Prostate gland (tissue), 2 donors: ENCODE data around the gene NDST1. TPM values are rescaled to one million over a fixed set of nuclear protein-coding genes. Genes with fewer than 3 reads are reported as not detected.

Source experiments
- DNase-seq: peaks from one replicate; pipeline ENCODE4 v3.0.0-alpha.2; 2019; ENCODE audit warnings: low spot score
- H3K27ac ChIP-seq, 2 donors: fragments of 200-600 bp; sonication (generic); 2 replicates each; pipeline ENCODE4 v1.5.1; 2017 to 2019
- H3K27me3 ChIP-seq: fragments of 200-600 bp; sonication (generic); replicated peaks from 2 replicates; pipeline ENCODE4 v1.5.1; 2019; ENCODE audit not compliant: insufficient read depth
- H3K36me3 ChIP-seq, 2 donors: fragments of 200-600 bp; sonication (generic); 1 replicate in 1 of 2; 2 replicates in 1 of 2; pipeline versions ENCODE4 v1.5.1 to v1.8.1; 2017 to 2019
- H3K4me1 ChIP-seq: fragments of 200-600 bp; sonication (generic); replicated peaks from 2 replicates; pipeline ENCODE4 v1.5.1; 2019
- H3K4me3 ChIP-seq, 2 donors: fragments of 200-600 bp; sonication (generic); 2 replicates each; pipeline ENCODE4 v1.5.1; 2017 to 2019
- H3K9me3 ChIP-seq: fragments of 200-600 bp; sonication (generic); 2 replicates; pipeline ENCODE4 v1.5.1; 2017
- POLR2A ChIP-seq: fragments of 450-650 bp; IDR thresholded peaks from one replicate; pipeline ENCODE4 v1.6.1; 2016; ENCODE audit warnings: antibody characterized with exemption, mild to moderate bottlenecking
- POLR2AphosphoS5 ChIP-seq: sonication (generic); formaldehyde crosslinking; IDR thresholded peaks from one replicate; pipeline ENCODE4 v1.6.1; 2017; ENCODE audit warnings: antibody characterized with exemption
- WGBS: methylation state at CpG from one replicate; pipeline ENCODE4 v1.1.5; 2018; 5-methylcytosine and 5-hydroxymethylcytosine counted together
- intact Hi-C: fragments of 100-400 bp; cut with DNase I; formaldehyde crosslinking; loops from one replicate; pipeline ENCODE4 v1.14.2; 2022
- total RNA-seq, 2 donors: library from RNA; depleted of rRNA; stranded (reverse); fragments of >200 nt; gene quantifications; one replicate each; pipeline ENCODE4 v1.1.0, GENCODE V29; 2016
- TF ChIP-seq, protein P1 (sequence below), 4 experiments: fragments of 200-600 bp in 2 of 4; fragments of 450-650 bp in 2 of 4; sonication (generic) in 2 of 4; IDR thresholded peaks; 1 replicate in 3 of 4; 2 replicates in 1 of 4; pipeline ENCODE4 v1.5.1; 2016 to 2019; ENCODE audit warnings: antibody characterized with exemption in 4 of 4, mild to moderate bottlenecking in 2 of 4, moderate library complexity in 2 of 4

NDST1 gene
- total RNA-seq, 2 donors from 2014 or later, result 65.8 to 175 TPM

DNA sequence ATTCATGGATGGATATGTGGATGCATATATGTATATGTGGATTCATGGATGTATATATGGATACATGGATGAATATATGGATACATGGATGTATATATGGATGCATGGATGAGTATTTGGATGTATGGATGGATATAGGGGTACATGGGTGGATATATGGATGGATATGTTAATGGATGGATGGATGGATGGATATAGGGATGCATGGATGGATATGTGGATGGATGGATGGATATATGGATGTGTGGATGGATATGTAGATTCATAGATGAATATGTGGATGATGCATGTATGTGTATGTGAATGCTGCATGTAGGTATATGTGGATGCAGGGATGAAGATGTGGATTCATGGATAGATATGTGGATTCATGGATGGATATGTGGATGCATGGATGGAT lies 79.1 kb downstream of the NDST1 start:
- TF ChIP-seq POLR2AphosphoS5 (no peak), POLR2A (no peak)
- TF ChIP-seq, protein P1, sequence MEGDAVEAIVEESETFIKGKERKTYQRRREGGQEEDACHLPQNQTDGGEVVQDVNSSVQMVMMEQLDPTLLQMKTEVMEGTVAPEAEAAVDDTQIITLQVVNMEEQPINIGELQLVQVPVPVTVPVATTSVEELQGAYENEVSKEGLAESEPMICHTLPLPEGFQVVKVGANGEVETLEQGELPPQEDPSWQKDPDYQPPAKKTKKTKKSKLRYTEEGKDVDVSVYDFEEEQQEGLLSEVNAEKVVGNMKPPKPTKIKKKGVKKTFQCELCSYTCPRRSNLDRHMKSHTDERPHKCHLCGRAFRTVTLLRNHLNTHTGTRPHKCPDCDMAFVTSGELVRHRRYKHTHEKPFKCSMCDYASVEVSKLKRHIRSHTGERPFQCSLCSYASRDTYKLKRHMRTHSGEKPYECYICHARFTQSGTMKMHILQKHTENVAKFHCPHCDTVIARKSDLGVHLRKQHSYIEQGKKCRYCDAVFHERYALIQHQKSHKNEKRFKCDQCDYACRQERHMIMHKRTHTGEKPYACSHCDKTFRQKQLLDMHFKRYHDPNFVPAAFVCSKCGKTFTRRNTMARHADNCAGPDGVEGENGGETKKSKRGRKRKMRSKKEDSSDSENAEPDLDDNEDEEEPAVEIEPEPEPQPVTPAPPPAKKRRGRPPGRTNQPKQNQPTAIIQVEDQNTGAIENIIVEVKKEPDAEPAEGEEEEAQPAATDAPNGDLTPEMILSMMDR (IDR thresholded peaks at IDR 0.05), result no peak
- Histone ChIP-seq H3K4me3 (no peak overlapping the region), H3K27me3 (no peaks in the 10 kb centered on the region), H3K9me3 (no peaks in the 10 kb centered on the region), H3K36me3 (no peaks in the 10 kb centered on the region), H3K4me1 (peaks cover 2% of the 10 kb centered on the region), H3K27ac (no peak overlapping the region)
- intact Hi-C loops, result no loop called here
- DNase-seq, result no peak

DNA sequence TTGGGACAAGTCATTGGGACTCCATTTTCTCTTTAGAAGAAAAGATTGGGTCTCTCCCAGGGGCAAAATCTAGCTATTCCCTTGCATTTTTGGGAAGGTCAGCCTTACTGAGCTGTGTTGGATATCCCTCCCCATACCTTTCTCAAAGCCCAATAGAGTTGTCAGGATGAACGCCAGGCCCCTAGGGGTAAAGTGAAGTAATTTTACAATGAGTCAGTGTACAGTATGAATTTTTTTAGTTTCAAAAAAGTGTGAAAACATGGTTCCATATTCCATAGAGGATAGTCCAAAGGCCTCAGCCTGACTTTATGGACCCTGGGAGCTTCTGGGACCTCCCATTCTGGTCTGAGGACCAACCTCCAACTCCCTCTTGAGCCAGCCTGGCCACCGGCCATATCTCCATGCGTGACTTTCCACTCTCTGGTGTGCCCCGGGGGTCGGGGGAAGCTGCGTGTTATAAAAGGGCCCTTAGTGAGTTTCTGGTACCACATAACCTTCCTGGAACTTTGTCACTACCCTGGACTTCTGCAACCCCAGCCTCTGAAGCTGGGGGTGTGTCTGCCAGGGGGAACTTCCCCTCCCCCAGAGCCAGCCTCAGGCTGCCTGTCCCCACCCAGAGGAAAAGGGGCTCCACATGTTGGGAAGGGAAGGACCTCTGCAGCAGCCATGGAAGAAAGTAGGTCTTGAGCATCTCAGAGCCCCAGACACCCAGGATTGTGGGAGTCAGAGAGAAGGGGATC lies 80.1 kb downstream of the NDST1 start:
- H3K4me1 ChIP-seq, result peaks cover 2% of the 10 kb centered on the region
- TF ChIP-seq POLR2A (no peak), POLR2AphosphoS5 (no peak)
- TF ChIP-seq, protein P1 (IDR thresholded peaks at IDR 0.05), result no peak
- no peak for DNase-seq
- no peaks in the 10 kb centered on the region for H3K9me3 ChIP-seq
- 67% methylated on average over 6 of the region's 6 CpGs for WGBS
- intact Hi-C loops, result no loop called here
- no peak overlapping the region for H3K27ac ChIP-seq
- H3K36me3 ChIP-seq, result no peaks in the 10 kb centered on the region
- H3K27me3 ChIP-seq, result no peaks in the 10 kb centered on the region
- H3K4me3 ChIP-seq, result no peak overlapping the region

DNA sequence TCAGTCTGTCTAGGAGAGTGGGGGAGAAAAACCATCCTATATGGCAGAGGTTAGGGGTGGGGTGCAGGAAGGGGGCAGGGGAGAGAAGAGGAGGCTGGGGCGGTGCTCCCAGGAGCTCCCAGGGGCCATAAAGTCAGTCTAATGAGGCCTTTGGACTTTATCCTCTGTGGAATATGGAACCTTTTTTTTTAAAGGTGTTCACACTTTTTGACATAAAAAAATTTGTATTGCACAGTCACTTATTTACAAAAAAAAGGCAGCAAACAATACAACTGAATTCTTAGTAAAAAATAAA lies 80.6 kb downstream of the NDST1 start:
- H3K27ac ChIP-seq, result no peak overlapping the region
- H3K4me1 ChIP-seq, result peaks cover 2% of the 10 kb centered on the region
- no peak for DNase-seq
- TF ChIP-seq POLR2A (no peak), POLR2AphosphoS5 (no peak)
- TF ChIP-seq, protein P1 (IDR thresholded peaks at IDR 0.05), result no peak
- H3K36me3 ChIP-seq, result no peaks in the 10 kb centered on the region
- WGBS, result 92% methylated on average over 1 of the region's 1 CpG
- H3K27me3 ChIP-seq, result no peaks in the 10 kb centered on the region
- H3K4me3 ChIP-seq, result no peak overlapping the region
- intact Hi-C loops, result no loop called here
- no peaks in the 10 kb centered on the region for H3K9me3 ChIP-seq

DNA sequence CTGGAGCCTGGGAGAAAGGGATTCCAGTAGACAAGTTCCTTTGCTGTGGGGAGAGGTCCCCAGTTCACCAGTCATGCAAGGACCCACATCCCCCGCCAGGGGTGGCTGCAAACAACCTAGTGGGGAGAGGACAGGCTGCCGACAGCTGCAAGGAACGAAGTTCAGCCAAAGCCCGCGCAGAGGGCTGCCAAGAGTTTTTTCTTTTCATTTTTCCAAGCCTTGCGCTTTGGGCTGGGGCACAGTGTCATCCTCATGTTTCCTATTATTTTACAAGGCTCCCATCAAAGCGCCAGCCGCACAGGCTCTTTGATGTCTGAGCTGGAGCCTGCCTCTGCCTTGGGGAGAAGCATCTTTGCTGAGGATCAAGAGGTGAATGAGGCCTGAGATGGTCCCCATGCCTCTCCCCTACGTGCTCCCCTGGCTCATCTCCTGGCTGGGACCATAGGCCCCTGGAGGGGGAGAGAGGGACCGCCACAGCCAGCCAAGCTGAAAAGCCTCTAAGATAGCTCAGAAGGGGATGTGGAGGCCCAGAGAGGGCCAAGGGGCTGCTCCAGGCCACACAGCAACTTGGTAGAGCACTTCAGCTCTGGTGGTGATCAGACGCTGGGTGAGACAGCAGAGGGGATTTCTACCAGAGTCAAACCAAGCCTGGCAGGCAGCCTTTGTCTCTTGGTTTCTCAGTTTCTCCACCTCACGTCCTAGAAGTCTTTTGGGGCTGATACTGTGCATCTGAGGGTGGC lies 82.1 kb downstream of the NDST1 start:
- no peak for DNase-seq
- WGBS, result 32% methylated on average over 12 of the region's 12 CpGs
- intact Hi-C loops, result loop anchor here (2.0 kb wide), 1 partner anchor 67 kb away; no protein-coding TSS in a partner anchor
- Histone ChIP-seq H3K4me3 (no peak overlapping the region), H3K36me3 (no peaks in the 10 kb centered on the region), H3K4me1 (peaks cover 2% of the 10 kb centered on the region), H3K9me3 (no peaks in the 10 kb centered on the region), H3K27ac (peak overlapping the region; percentile 33 to 40), H3K27me3 (no peaks in the 10 kb centered on the region)
- TF ChIP-seq, protein P1 (IDR thresholded peaks at IDR 0.05), result peak; percentile 25 to 77 (median 59)
- TF ChIP-seq POLR2AphosphoS5 (peak; percentile 53), POLR2A (no peak)
